K562 (cell line): ENCODE results near the gene RPL22L1.

Source experiments
- CREM ChIP-seq: IDR thresholded peaks from 2 replicates; pipeline ENCODE4 v1.6.1; 2014; ENCODE audit warnings: antibody characterized with exemption, low read depth
- NFIC ChIP-seq: fragments of 450-650 bp; IDR thresholded peaks from 2 replicates; pipeline ENCODE4 v1.6.1; 2017; ENCODE audit warnings: mild to moderate bottlenecking, inconsistent platforms

GRCh38 chr3:170830580-170830979 lies 39.4 kb downstream of the RPL22L1 start:
- TF ChIP-seq NFIC: no peak
- no peak for TF ChIP-seq CREM
